Activated CD4-positive, CD25-positive, alpha-beta regulatory T cell treated with anti-CD3 and anti-CD28 coated beads, Interleukin-2, amount 50 U/mL, for 24 hours (primary cell): ENCODE measurements around the gene DLST.

Source experiments
- ATAC-seq, 2 donors: fragments of 150-1000 bp; cut with Tn5 transposase; one replicate each; pipeline ENCODE4 v1.10.0; 2021; ENCODE audit warnings: mild to moderate bottlenecking in 1 of 2, moderate library complexity in 1 of 2

The DLST gene

DNA sequence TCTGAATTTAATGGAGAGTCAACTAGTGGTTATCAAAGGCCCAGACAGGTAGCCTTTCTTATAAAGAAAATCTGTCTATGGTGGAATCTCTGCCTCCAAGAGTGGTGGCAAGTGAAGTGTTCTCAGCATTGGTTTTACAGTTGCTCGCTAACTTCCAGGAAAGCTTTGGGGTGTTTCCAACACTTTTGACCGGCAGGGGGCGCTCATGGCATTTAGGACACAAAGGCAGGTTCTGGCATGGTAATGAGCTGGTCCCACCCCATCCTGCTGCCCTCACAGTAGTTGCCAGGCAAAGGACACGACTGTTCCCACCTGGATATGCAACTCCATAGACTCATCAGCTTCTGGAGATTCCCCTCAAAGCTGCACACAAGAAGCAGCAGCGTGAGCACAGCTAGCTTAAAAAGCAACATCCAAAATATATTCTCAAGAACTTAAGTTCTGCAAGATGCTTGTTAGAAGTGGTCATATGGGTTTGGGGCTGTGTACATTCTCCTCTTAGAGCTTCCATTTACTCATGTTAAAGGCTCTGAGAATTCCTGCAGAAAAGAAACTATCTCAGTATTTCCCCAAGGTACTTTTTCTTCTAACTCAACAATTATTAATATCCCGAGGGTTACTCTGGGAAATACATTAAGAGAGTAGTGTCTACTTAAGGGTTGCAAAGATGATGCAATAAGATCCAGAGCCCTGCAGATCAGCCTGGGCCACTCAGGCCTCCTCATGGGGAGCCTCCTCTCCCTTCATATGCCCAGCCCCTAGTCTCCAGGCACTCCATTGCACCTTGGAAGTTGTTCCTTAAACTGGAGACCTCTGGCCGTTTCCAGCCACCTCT, 20.6 kb upstream of the DLST start:
- peak; percentile 78 to 81 for ATAC-seq

GRCh38 chr14:74861734-74862090, 20.0 kb upstream of the DLST start:
- no peak for ATAC-seq

- no peak for ATAC-seq
These were observed 18.4 kb upstream of the DLST start for GRCh38 chr14:74863274-74863673.

DNA sequence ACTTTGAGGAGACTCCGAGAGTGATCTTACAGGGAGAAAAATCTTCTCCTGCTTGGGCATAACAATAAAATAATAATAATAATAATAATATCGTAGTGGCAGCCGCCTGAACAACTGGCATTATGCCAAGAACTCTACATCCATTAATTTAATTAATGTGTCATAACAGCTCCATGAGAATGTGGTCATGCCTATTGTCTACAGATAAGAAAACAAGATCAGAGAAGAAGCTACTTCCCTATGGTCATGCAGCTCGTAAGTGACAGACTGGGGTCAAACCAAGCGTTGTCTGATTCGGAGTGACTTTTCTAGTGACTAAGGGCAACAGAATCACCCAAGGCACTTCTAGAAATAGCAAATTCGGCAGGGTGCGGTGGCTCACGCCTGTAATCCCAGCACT, 17.5 kb upstream of the DLST start:
- ATAC-seq = no peak

DNA sequence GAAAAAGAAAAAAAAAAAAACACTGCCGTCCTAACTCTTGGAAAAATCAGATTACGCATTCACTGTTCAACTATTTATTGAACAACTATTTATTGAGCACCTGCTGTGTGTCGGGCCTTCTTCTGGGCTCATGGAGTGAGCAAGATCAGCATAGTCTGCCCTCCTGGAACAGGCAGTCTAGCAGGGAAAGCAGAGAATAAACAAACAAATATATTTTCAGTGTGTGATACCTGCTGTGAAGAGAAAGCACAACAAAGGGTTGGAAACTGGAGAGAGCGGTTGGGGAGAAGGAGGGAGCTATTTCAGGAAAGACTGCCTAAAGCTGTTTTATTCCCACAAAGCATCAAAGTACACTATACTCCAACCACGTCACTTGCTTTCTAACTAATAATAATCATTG, 16.6 kb upstream of the DLST start:
- no peak for ATAC-seq

- no peak for ATAC-seq
These were observed 14.9 kb upstream of the DLST start for GRCh38 chr14:74866708-74867389.

- ATAC-seq = peak; percentile 77 to 79
These were observed 14.0 kb upstream of the DLST start for GRCh38 chr14:74867673-74868072.

GRCh38 chr14:74868739-74869138, 13.0 kb upstream of the DLST start:
- no peak for ATAC-seq

GRCh38 chr14:74871819-74872218, 9.9 kb upstream of the DLST start:
- no peak for ATAC-seq

- ATAC-seq = no peak
These were observed 6.5 kb upstream of the DLST start for GRCh38 chr14:74875204-74875603.

GRCh38 chr14:74875941-74876913, 5.5 kb upstream of the DLST start, which contains the start of gene PROX2:
Gene PROX2 (minus strand): TSS chr14:74876145. CDS start chr14:74863834, 12,311 bp downstream.
- ATAC-seq = peak in 1 of 2 donors; percentile 32

DNA sequence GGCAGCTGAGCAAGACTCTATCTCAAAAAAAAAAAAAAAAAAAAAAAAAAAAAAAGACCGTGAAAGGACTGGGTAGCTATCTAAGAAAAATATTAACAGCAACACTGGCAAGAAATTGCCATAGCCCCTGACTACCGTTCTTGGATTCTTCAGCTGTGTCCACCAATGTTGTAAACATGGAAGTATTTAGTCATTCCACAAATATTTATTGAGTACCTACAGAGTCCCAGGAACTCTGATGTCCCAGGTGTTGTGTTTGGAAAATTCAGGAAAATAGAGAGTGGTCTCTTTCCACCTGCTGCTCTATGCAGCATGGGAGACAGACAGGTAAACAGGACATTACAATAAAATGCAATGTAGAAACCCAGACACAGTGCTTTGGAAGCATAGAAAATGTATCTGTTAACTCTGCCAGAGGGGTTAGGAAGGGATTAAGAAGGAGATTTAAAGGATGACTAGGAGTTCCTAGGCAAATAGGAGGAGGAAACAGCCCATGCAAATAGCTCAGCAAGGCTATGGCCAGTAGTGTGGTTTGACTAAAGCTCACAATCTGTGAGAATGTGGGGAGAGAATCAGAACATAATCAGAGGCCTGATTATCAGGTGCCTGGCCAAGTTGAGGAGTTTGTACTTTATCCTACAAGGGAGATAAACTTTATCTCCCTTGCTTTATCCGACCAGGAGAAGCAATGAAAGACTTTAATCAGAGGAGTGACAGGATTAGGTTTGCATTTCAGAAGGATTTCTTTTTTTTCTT, 2.1 kb upstream of the DLST start:
- no peak for ATAC-seq

GRCh38 chr14:74882103-74882920, 596 bp downstream of the DLST start:
- ATAC-seq = peak; percentile 44 to 54

DNA sequence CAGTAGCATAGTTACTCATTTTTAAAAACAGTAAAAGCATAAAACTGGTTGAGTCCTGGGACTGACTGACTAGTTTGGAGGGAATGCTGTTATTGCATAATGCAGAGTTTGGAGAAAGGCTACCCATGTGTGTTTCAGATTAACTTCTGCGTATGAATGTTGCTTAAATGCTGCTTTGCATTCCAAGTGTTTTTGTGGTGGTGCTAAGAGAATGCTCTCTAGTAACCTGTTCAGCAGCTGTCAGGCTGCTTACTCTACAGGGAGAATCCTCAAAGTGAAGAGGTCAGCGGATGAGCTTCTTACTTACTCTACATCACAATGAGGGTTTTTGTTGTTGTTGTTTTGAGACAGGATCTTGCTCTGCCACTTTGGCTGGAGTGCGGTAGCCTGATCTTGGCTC, 4.3 kb downstream of the DLST start:
- ATAC-seq = no peak

DNA sequence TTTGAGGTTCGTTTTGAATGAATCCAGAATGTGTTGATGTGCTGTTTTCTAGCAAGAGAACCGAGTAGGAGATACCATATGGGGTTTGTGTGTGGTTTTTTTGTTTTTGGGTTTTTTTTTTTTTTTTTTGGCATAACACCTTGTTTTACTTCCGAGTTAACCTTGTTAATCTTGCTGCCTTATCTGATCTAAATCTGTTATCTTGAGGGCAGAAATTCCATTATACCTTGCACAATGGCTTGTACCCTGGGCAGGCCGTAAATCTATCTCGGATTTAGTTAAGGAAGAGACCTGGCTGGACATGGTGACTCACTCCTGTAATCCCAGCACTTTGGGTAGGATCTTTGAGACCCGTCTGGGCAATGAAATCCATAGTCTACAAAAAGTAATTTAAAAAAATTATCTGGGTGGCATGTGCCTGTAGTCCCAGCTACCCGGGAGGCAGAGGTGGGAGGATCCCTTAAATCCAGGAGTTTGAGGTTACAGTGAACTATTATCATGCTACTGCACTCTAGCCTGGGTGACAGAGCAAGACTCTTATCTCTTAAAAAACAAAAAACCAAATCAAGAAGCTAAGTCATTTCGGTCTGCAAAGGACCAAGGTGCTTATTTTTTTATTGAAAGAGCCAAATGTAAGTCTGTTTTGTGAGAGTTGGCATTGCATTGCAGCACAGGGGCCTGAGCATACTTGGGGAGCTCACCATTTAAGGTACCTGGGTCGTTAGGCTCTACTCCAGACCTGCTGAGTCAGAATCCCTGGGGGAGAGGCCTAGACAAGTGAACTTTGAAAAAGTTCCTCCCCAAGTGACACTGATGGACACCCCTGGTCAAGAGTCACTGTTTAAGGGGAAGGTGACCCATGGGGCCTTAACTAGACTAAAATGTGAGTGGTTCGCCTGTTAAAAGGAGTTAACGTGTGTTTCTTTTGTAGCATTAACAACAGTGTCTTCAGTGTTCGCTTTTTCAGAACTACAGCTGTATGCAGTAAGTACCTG, 6.7 kb downstream of the DLST start:
- ATAC-seq = no peak

GRCh38 chr14:74890262-74890661, 8.5 kb downstream of the DLST start:
- no peak for ATAC-seq

DNA sequence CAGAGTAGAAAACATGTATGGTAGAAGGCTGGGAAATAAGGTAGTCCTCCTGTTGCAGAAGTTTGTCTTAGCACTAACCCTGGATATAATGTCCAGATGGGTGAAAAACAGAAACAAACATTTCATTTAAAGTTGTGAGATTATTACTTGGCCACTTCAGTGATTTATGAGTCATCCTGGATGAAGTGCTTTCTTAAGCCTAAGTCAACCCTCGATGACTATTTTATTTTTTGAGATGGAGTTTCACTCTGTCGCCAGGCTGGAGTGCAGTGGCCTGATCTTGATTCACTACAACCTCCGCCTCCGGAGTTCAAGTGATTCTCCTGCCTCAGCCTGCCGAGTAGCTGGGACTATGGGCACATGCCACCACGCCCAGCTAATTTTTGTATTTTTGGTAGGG, 10.2 kb downstream of the DLST start:
- no peak for ATAC-seq

DNA sequence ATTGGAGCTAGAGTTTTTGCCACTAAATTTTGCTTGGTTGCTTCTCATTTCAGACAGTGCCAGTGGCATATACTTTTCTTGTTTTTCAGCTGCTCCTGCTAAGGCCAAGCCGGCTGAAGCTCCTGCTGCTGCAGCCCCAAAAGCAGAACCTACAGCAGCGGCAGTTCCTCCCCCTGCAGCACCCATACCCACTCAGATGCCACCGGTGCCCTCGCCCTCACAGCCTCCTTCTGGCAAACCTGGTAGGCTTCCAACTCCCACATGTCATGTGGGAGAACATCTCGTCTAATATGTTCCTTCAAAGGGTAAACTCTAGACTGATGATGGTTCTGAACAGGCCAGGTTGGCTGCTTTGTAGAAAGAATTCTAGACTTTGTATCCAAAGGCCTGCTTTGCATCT, 11.0 kb downstream of the DLST start:
- no peak for ATAC-seq

DNA sequence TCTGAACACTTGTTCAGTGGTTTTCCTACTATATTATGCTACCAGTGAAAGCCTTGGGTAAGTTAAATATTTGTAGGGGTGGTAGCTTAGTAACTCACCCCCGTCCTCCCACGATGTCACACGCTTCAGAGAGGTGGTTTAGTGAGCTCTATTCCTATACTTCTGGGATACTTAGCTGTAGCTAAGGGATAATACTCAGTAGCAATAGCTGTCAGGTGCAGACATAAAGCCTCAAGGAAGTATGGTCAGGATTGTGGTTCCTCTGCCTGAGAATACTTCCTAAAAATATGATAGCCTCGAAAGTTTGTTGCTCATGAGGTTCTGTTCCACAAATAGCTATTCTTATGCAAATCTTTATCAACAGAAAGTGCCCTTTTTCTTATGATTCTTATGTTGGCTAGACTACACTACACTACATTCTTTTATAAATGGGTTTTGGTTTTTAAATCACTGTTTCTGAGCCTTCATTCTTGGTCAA, 11.9 kb downstream of the DLST start:
- ATAC-seq = no peak

DNA sequence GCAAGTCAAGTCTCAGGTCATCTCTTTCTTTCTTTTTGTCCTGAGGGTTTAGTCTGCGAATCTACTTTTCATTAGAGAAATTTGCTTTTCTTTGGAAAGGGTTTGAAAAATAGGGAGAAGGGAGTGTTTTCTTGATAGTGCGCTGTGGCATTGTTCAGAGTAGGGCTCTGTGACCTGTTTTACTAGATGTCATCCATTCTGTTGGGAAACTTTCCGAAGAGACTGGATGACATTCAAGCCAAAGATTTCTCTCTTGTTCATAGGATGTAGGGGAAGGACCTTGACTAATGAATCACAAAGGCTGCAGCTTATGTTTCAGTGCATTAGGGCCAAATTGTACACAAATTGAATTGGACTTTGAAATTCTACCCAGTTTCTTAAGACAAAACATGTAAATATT, 14.7 kb downstream of the DLST start:
- no peak for ATAC-seq
